Measurements from ENCODE around the gene PCID2.

GRCh38 chr13:113207890-113208420, 514 bp downstream of the PCID2 start:
- TF ChIP-seq CTCF (IDR thresholded peaks at IDR 0.05; ENCODE audit: poor library complexity, severe bottlenecking) (no peak), EP300 (conservative IDR thresholded peaks at IDR 0.05; ENCODE audit: poor library complexity, severe bottlenecking) (no peak), RAD21 (conservative IDR thresholded peaks at IDR 0.05) (no peak), EZH2 (IDR thresholded peaks at IDR 0.05; ENCODE audit: borderline replicate concordance, insufficient read depth, low read length, poor library complexity, severe bottlenecking) (no peak)
